ENCODE data around the gene SNHG17.

DNA sequence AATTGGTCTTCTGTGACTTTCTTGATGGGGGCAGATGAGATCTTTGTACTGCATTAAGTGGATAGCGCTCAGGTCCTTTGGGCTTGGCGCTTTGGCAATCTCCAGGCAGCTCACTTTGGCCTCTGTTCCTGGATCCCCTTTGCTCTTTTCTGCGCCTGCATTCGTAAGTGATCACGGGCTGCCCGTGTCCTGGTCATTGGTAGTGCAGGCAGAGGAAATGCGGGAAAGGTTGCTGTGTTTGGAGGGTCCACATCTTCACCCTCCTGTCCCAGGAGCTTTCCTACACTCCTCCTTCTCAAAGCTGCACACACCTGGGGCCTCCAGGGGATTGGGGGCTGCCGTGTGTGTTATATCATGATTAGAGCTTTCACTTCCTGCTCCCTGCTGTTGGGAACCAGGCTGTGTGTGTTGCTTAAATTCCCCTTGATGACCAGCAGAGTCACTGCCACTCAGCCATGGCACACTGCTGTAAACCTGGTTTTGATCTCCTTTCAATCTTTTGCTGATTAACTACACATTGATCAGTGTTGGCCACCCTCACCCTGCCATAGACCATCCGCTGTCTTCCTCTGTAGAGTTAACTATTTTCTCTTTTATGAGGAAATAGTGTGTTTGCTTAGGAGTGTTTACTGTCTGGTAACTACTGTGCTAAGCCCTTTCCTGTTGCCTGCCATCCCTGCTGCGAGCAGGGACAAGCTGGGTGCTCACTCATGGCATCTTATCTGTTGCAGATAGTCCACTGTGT is 13.0 kb upstream of the SNHG17 start:
- TF ChIP-seq, protein P1, sequence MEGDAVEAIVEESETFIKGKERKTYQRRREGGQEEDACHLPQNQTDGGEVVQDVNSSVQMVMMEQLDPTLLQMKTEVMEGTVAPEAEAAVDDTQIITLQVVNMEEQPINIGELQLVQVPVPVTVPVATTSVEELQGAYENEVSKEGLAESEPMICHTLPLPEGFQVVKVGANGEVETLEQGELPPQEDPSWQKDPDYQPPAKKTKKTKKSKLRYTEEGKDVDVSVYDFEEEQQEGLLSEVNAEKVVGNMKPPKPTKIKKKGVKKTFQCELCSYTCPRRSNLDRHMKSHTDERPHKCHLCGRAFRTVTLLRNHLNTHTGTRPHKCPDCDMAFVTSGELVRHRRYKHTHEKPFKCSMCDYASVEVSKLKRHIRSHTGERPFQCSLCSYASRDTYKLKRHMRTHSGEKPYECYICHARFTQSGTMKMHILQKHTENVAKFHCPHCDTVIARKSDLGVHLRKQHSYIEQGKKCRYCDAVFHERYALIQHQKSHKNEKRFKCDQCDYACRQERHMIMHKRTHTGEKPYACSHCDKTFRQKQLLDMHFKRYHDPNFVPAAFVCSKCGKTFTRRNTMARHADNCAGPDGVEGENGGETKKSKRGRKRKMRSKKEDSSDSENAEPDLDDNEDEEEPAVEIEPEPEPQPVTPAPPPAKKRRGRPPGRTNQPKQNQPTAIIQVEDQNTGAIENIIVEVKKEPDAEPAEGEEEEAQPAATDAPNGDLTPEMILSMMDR (IDR thresholded peaks at IDR 0.05), result no peak
- no peak for TF ChIP-seq EZH2 (IDR thresholded peaks at IDR 0.05; ENCODE audit: borderline replicate concordance, insufficient read depth, low read depth, low read length, poor library complexity, severe bottlenecking)

Measured in B cell (primary cell).